Subcutaneous adipose tissue (tissue), 4 donors: ENCODE results near the gene CCDC92. TPM values are rescaled to one million over a fixed set of nuclear protein-coding genes. Genes with fewer than 3 reads are reported as not detected.

Experiments used
- total RNA-seq, 4 donors: library from RNA; depleted of rRNA; stranded (reverse); fragments of >200 nt; gene quantifications; one replicate each; pipeline ENCODE4 v1.1.0, GENCODE V29; 2016
- TF ChIP-seq, protein P1 (sequence below): fragments of 450-650 bp; IDR thresholded peaks from one replicate; pipeline ENCODE4 v1.5.1; 2016; ENCODE audit warnings: low read depth, mild to moderate bottlenecking, control low read depth, antibody characterized with exemption, moderate library complexity

CCDC92 gene
- 10 to 100 TPM; 30.3 to 72.3 (median 37.8) TPM for total RNA-seq

DNA sequence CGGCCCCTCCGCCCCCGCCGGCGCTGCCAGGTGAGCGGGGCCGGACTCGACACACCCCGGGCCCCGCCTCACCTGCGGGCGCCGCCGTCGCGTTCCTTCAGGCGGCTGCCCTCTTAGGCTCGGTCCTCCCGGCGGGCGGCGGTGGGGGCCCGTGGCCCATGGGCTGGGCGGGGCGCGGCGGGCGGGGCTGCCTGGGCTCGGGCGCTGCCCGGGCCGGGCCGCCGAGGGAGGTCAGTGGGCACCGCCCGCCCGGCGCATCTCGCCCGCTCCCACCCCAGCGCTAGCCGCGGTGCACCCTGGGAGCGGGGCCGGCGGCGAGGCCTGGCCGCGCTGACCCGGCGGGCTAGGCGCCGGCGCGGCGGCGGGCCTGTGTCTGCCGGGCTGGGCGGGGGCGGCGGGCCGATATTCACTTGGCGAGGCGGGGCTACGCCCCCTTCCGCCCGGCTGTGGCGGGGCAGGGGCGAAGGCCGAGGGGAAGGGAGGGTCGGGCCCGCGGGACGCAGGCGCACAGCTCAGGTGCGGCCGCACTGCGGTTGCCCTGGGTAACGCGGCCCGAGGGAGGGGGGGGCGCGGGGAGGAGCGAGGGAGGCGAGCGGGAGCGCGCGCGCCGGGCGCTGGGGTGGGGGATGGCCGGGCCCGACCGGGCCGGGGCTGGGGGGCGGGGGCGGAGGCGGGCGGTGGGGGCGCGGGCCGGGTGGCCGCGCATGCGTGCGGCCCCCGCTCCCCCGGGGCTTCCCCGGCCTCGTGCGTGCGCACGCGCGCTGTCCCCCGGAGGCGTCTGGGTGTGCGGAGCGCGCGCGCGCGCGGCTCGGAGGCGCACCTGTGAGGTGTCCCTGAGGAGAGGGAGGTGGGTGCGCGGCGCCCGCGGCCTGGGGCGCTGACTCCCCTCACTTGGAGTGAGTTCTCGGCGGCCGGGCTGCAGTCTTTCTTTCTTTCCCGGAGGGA lies at the start of gene CCDC92, which contains the start of gene ZNF664:
TSS of gene CCDC92 (minus strand) at position 375 of the 945 bp plus-strand sequence. CDS start 28,526 bp downstream, outside the sequence.
TSS of gene ZNF664 (plus strand) at position 759 of the 945 bp plus-strand sequence. CDS start 38,930 bp downstream, outside the sequence.
- TF ChIP-seq, protein P1, sequence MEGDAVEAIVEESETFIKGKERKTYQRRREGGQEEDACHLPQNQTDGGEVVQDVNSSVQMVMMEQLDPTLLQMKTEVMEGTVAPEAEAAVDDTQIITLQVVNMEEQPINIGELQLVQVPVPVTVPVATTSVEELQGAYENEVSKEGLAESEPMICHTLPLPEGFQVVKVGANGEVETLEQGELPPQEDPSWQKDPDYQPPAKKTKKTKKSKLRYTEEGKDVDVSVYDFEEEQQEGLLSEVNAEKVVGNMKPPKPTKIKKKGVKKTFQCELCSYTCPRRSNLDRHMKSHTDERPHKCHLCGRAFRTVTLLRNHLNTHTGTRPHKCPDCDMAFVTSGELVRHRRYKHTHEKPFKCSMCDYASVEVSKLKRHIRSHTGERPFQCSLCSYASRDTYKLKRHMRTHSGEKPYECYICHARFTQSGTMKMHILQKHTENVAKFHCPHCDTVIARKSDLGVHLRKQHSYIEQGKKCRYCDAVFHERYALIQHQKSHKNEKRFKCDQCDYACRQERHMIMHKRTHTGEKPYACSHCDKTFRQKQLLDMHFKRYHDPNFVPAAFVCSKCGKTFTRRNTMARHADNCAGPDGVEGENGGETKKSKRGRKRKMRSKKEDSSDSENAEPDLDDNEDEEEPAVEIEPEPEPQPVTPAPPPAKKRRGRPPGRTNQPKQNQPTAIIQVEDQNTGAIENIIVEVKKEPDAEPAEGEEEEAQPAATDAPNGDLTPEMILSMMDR: no peak

DNA sequence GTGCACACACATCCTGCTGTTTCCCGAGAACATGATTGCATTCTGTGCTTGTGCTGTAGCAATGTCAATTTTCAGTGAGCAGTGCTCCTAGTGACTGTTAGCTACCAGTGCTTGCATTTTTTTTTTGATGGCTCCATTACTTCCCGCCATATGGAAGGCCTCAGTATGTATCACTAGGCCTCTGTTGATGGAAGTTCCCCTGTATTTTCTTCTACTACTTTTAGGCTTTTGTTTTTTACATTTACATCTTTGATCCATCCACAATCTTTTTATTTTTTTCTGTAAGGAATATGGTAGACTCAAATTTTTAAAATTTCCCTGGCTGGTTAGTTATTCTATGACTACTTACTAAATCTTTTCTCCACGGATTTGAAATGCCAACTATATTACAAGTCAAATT lies 49.5 kb upstream of the CCDC92 start:
- TF ChIP-seq, protein P1: no peak

- TF ChIP-seq, protein P1: no peak
These were observed 48.4 kb upstream of the CCDC92 start for GRCh38 chr12:124021007-124021406.

DNA sequence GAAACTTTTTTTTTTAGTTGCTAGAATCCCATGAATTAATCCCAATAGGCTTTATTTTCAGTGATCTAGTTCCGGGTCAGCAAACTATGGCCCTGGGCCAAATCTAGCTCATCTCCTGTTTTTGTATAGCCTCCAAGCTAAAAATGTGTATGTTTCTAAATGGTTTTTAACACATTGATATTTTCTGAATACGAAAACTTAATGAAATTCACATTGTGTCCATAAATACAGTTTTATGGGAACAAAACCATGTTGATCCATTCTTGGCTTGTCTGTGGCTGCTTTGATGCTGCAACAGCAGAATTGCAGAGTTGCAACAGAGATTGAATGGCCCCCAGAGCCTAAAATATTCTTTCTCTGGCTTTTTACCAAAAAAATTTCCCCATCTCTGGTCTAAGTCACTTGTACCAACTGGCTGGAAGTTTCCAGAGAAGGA lies 47.9 kb upstream of the CCDC92 start:
- TF ChIP-seq, protein P1: no peak

DNA sequence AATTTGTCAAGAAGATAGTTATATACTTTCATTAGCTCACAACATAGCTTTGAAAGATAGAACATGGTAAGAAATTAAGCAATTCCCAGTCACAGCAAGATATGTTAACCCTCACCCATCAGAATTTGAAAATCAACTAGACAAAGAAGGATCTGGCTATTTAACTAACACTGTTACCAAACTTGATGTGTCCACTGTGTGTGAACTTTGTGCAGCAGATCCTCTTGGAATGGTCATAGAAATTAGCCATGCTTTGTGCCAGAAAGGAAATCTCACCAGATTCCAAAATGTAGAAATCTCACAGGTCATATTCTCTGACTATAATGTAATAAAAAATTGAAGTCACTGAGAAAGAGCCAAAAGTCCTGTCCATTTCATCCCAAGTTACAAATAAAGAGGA lies 46.5 kb upstream of the CCDC92 start:
- TF ChIP-seq, protein P1: no peak

DNA sequence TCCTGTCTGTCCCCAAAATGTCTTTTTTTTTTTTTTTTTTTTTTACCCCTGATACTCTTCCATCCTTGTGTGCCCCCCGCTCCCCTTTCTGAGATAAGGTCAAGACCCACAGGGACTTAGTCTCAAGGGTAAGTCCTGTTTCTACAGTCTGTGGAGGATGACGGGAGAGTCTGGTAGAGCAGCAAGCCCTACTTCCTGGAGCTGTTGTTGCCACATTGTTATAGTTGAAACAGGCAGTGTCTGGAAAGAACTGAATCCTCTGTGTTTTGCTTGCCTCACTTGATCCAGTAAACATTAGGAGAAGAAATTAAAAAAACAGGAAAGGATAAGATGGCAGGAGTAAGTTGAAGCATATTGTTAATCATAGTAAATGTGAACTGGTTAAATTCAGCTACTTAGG lies 45.9 kb upstream of the CCDC92 start:
- TF ChIP-seq, protein P1: no peak

DNA sequence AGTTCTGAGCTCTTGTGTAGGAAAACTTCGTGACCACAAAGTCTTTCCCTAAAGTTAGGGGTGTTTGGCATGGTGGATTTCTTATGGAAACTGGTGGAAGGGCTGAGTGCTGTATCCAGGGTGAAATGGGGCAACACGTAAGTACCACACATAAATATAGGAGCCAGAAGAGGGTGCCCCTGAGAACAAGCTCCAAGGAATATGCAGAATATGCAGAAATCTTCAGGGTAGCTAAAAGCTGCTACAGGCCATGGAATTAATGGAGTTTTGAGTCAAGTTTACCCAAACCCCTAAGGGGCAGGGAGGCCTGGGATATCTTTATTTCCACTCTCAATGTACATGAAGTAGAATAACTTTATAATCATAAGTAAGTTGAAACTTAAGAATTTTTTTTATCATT lies 44.4 kb upstream of the CCDC92 start:
- TF ChIP-seq, protein P1: no peak
